ENCODE results near the gene APOBR. TPM values are rescaled to one million over a fixed set of nuclear protein-coding genes. Genes with fewer than 3 reads are reported as not detected.

Gene APOBR
- total and polyA plus RNA-seq, 9 of the 15 experiments (the other 6 are each of a cell fraction or from before 2014, with no cell fraction given): 0.08 to 6.1 (median 2.8) TPM; not detected in 1

GRCh38 chr16:28538733-28539596, 44.5 kb downstream of the APOBR start, which contains the start of gene NUPR1 (continued):
- TF ChIP-seq, protein P1, sequence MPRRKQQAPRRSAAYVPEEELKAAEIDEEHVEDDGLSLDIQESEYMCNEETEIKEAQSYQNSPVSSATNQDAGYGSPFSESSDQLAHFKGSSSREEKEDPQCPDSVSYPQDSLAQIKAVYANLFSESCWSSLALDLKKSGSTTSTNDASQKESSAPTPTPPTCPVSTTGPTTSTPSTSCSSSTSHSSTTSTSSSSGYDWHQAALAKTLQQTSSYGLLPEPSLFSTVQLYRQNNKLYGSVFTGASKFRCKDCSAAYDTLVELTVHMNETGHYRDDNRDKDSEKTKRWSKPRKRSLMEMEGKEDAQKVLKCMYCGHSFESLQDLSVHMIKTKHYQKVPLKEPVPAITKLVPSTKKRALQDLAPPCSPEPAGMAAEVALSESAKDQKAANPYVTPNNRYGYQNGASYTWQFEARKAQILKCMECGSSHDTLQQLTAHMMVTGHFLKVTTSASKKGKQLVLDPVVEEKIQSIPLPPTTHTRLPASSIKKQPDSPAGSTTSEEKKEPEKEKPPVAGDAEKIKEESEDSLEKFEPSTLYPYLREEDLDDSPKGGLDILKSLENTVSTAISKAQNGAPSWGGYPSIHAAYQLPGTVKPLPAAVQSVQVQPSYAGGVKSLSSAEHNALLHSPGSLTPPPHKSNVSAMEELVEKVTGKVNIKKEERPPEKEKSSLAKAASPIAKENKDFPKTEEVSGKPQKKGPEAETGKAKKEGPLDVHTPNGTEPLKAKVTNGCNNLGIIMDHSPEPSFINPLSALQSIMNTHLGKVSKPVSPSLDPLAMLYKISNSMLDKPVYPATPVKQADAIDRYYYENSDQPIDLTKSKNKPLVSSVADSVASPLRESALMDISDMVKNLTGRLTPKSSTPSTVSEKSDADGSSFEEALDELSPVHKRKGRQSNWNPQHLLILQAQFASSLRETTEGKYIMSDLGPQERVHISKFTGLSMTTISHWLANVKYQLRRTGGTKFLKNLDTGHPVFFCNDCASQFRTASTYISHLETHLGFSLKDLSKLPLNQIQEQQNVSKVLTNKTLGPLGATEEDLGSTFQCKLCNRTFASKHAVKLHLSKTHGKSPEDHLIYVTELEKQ (CRISPR knock-in tag; IDR thresholded peaks at IDR 0.05): no peak
- TF ChIP-seq ZFP36 (IDR thresholded peaks at IDR 0.05; ENCODE audit: low read depth, low read length, partially characterized antibody) (no peak), LARP7 (IDR thresholded peaks at IDR 0.05) (no peak), MED1 (CRISPR knock-in tag; IDR thresholded peaks at IDR 0.05; ENCODE audit: borderline replicate concordance) (no peak), PML (IDR thresholded peaks at IDR 0.05; ENCODE audit: low read length) (no peak), EGR1 (conservative IDR thresholded peaks at IDR 0.05) (no peak), ADNP (tag; IDR thresholded peaks at IDR 0.05) (no peak), UBTF (IDR thresholded peaks at IDR 0.05; ENCODE audit: borderline replicate concordance in 1 of 2, low read depth in 2 of 2, low read length in 2 of 2) (no peak), NFATC3 (IDR thresholded peaks at IDR 0.05) (no peak), FOXK1 (CRISPR knock-in tag; IDR thresholded peaks at IDR 0.05; ENCODE audit: borderline replicate concordance) (no peak), DDX20 (tag; IDR thresholded peaks at IDR 0.05; ENCODE audit: low read depth) (peak; percentile 82; the same call in 1 of the 2 replicates), CREBBP (IDR thresholded peaks at IDR 0.05; ENCODE audit: low read depth, low read length) (no peak), ZNF175 (CRISPR knock-in tag; IDR thresholded peaks at IDR 0.05; ENCODE audit: low read depth) (peak; percentile 77), PRPF4 (IDR thresholded peaks at IDR 0.05; ENCODE audit: insufficient read depth, low read depth, low read length, poor library complexity, severe bottlenecking) (no peak), E2F4 (CRISPR knock-in tag; IDR thresholded peaks at IDR 0.05; ENCODE audit: low read depth) (no peak), ZNF75A (CRISPR knock-in tag; IDR thresholded peaks at IDR 0.05) (no peak), SMC3 (conservative IDR thresholded peaks at IDR 0.05; ENCODE audit: insufficient read depth, low read depth, low read length) (no peak), HMG20A (CRISPR knock-in tag; conservative IDR thresholded peaks at IDR 0.05) (no peak), SRF (CRISPR knock-in tag; IDR thresholded peaks at IDR 0.05) (peak in 1 of 2 experiments; percentile 66; a peak in 1 of 4 replicates), ZNF76 (CRISPR knock-in tag; IDR thresholded peaks at IDR 0.05; ENCODE audit: borderline replicate concordance) (peak; percentile 76; the same call in 1 of the 2 replicates), NCOA4 (IDR thresholded peaks at IDR 0.05; ENCODE audit: partially characterized antibody) (no peak)
